SIG-M5 treated with dmso at 0.1 percent for 504 hours (cell line): ENCODE results near the gene ZBTB7C.

ENCODE experiments used
- DNase-seq: peaks from one replicate; lab custom pipeline; 2025; ENCODE audit not compliant: unreplicated experiment; lab: John Stamatoyannopoulos, UW

ZBTB7C gene

GRCh38 chr18:47983946-47984345 lies 425.2 kb downstream of the ZBTB7C start:
- DNase-seq, result no peak

GRCh38 chr18:47983055-47983454 lies 426.1 kb downstream of the ZBTB7C start:
- DNase-seq, result no peak

GRCh38 chr18:47981830-47982229 lies 427.4 kb downstream of the ZBTB7C start:
- DNase-seq, result no peak

DNA sequence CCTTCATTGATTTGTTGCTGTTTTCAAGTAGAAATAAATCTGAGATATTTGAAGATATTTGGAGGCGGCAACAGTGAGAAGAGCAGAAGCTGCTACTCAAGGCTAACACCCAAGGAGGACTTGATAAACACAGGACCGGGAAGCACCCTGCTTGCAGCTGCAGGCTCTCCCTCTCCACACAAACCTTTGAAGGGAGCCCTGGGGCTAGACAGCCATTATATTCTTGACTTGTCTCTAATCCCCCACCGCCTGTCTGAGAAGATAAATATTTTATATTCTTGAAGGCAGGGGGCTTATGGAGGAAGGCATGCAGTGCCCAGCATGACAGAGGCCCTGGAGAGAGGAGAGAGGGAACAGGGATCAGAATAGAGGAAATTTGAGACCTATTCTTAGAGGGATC lies 427.9 kb downstream of the ZBTB7C start:
- no peak for DNase-seq

DNA sequence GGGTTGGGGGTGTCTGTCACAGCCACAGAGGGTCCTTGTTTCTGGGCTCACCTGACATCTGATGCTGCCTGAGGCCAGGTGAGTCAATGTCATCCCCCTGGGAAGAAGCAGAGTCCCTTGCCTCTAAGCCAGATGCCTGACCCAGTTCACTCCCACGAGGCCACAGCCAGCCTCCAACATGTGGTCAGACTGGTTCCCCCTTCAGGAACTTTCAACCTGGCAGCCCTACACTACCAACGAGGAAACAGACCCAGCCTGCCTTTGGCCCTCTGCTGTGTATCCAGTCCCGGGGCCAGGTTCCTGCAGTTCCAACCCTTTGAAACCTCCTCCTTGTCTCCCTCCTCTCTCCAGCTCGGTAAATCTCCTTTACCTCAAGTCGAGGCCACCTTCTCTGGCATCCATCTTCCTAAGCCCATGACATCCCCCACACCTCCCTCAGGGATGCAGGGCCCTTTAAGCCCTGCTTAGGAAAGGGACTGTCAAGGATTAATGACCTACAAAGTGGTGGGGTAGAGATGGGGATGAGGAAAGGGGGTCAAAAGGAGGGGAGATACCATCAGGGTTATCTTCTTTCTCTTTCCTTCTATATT lies 429.5 kb downstream of the ZBTB7C start:
- no peak for DNase-seq

GRCh38 chr18:47978603-47979002 lies 430.6 kb downstream of the ZBTB7C start:
- no peak for DNase-seq

GRCh38 chr18:47978141-47978540 lies 431.0 kb downstream of the ZBTB7C start:
- no peak for DNase-seq
